HepG2 (cell line): ENCODE data around the gene WDR18. TPM values are rescaled to one million over a fixed set of nuclear protein-coding genes. Genes with fewer than 3 reads are reported as not detected.
A peak's percentile ranks its signal among the peaks of the same experiment; 100 is the strongest.

Experiments used
- ATAC-seq: fragments of 200-7000 bp; cut with Tn5 transposase; 3 replicates; pipeline ENCODE4 v1.9.1; 2020; ENCODE audit warnings: mild to moderate bottlenecking, moderate library complexity
- BruUV-seq: library from RNA; stranded (reverse); fragments of 400-500 nt; replicated peaks from 2 replicates; lab custom pipeline; 2021; lab: Mats Ljungman, UMichigan
- CTCF ChIA-PET: fragments of 300-600 bp; formaldehyde crosslinking; extraction: SDS; loops from one replicate; lab custom pipeline; 2021; ENCODE audit warnings: low total read pairs, inconsistent platforms, low intra/inter-chr PET ratio; lab: Yijun Ruan, JAX
- POLR2A ChIA-PET: fragments of 350-600 bp; sonication (Branson Sonifier 250); formaldehyde crosslinking; loops from one replicate; lab custom pipeline; 2020; ENCODE audit warnings: antibody characterized with exemption, inconsistent platforms; lab: Yijun Ruan, JAX
- DNase-seq: peaks from one replicate; pipeline ENCODE4 v3.0.0-alpha.2; 2015; ENCODE audit warnings: low spot score
- FAIRE-seq: peaks from 3 replicates; lab custom pipeline; 2011; peaks lifted over from hg19 to GRCh38; lab: Jason Lieb, UNC
- H2AFZ ChIP-seq: one replicate; pipeline ENCODE4 v1.6.1; 2011; ENCODE audit warnings: low read length, inconsistent platforms
- H3K27ac ChIP-seq: fragments of 300-600 bp; 3 replicates; pipeline ENCODE4 v1.8.0; 2011; ENCODE audit warnings: mixed run types, mild to moderate bottlenecking, mixed read lengths, low read length, inconsistent platforms; ENCODE audit not compliant: insufficient read depth; ENCODE audit errors: extremely low read length
- H3K27me3 ChIP-seq, 2 experiments: fragments of 200-600 bp in 1 of 2; 2 replicates in 1 of 2; 3 replicates in 1 of 2; pipeline versions ENCODE4 v1.6.0 to v1.8.0; 2011; ENCODE audit warnings: low read length in 2 of 2, mild to moderate bottlenecking in 2 of 2, moderate library complexity in 2 of 2, inconsistent platforms in 1 of 2; ENCODE audit not compliant: insufficient read depth in 2 of 2, control insufficient read depth in 1 of 2
- H3K36me3 ChIP-seq, 2 experiments: fragments of 200-600 bp in 1 of 2; replicated peaks in 1 of 2; 2 replicates in 1 of 2; 3 replicates in 1 of 2; pipeline versions ENCODE4 v1.5.1 to v1.8.0; 2011; ENCODE audit warnings: low read length in 2 of 2, inconsistent platforms in 1 of 2; ENCODE audit not compliant: insufficient read depth in 2 of 2, control insufficient read depth in 1 of 2
- H3K4me1 ChIP-seq: 2 replicates; pipeline ENCODE4 v1.5.1; 2012; ENCODE audit warnings: low read length, inconsistent platforms; ENCODE audit not compliant: insufficient read depth
- H3K4me2 ChIP-seq: 2 replicates; pipeline ENCODE4 v1.6.0; 2011; ENCODE audit warnings: low read depth, low read length, inconsistent platforms
- H3K4me3 ChIP-seq, 3 experiments: fragments of 200-600 bp in 1 of 3; sonication (generic), shearing (Covaris generic) in 1 of 3; replicated peaks in 1 of 3; 2 replicates each; pipeline ENCODE4 v1.5.1; 2011 to 2016; ENCODE audit warnings: low read length in 3 of 3, inconsistent platforms in 2 of 3, low read depth in 2 of 3, mild to moderate bottlenecking in 2 of 3, control low read depth in 1 of 3, mixed read lengths in 1 of 3; ENCODE audit not compliant: insufficient read depth in 1 of 3
- H3K79me2 ChIP-seq: one replicate; pipeline ENCODE4 v1.6.1; 2011; ENCODE audit warnings: low read length, inconsistent platforms; ENCODE audit not compliant: insufficient read depth
- H3K9ac ChIP-seq: 2 replicates; pipeline ENCODE4 v1.6.0; 2011; ENCODE audit warnings: mild to moderate bottlenecking, low read depth, low read length, inconsistent platforms; ENCODE audit not compliant: insufficient read depth
- H3K9me3 ChIP-seq: 2 replicates; pipeline ENCODE4 v1.5.1; 2012; ENCODE audit warnings: mild to moderate bottlenecking, low read length
- H4K20me1 ChIP-seq: 2 replicates; pipeline ENCODE4 v1.6.0; 2011; ENCODE audit warnings: inconsistent platforms, mild to moderate bottlenecking, low read length, moderate library complexity; ENCODE audit not compliant: insufficient read depth
- AKAP8 ChIP-seq: sonication (generic); formaldehyde crosslinking; IDR thresholded peaks from 2 replicates; pipeline ENCODE4 v1.5.1; 2020; ENCODE audit warnings: mild to moderate bottlenecking, missing genetic modification reagents
- DNMT1 ChIP-seq: sonication (generic); formaldehyde crosslinking; IDR thresholded peaks from 2 replicates; pipeline ENCODE4 v1.5.1; 2020; ENCODE audit warnings: mild to moderate bottlenecking, missing genetic modification reagents
- GABPB1 ChIP-seq: IDR thresholded peaks from 2 replicates; pipeline ENCODE4 v1.6.1; 2016; ENCODE audit warnings: mild to moderate bottlenecking, missing genetic modification reagents, moderate library complexity, missing compliant biosample characterization
- HNRNPK ChIP-seq: fragments of 200-400 bp; formaldehyde crosslinking; IDR thresholded peaks from 2 replicates; pipeline ENCODE4 v1.6.1; 2018; ENCODE audit warnings: low read length, low read depth, moderate library complexity, mild to moderate bottlenecking; ENCODE audit not compliant: poor library complexity, severe bottlenecking
- HOXA3 ChIP-seq: sonication (generic); formaldehyde crosslinking; IDR thresholded peaks from 2 replicates; pipeline ENCODE4 v1.5.0; 2020; ENCODE audit warnings: missing genetic modification reagents
- NAIF1 ChIP-seq: sonication (generic); formaldehyde crosslinking; IDR thresholded peaks from 2 replicates; pipeline ENCODE4 v1.5.0; 2020; ENCODE audit warnings: mild to moderate bottlenecking, missing genetic modification reagents, borderline replicate concordance
- SMAD9 ChIP-seq: sonication (generic); formaldehyde crosslinking; IDR thresholded peaks from 2 replicates; pipeline ENCODE4 v1.5.1; 2020; ENCODE audit warnings: mild to moderate bottlenecking, missing genetic modification reagents
- ZBTB10 ChIP-seq: sonication (generic); formaldehyde crosslinking; IDR thresholded peaks from 2 replicates; pipeline ENCODE4 v1.4.0; 2020; ENCODE audit warnings: missing genetic modification reagents, borderline replicate concordance
- ZBTB8A ChIP-seq: sonication (generic); formaldehyde crosslinking; IDR thresholded peaks from 2 replicates; pipeline ENCODE4 v1.4.0; 2020; ENCODE audit warnings: mild to moderate bottlenecking, low read depth, missing genetic modification reagents, borderline replicate concordance
- ZFP91 ChIP-seq: sonication (generic); formaldehyde crosslinking; IDR thresholded peaks from 2 replicates; pipeline ENCODE4 v1.9.0; 2022; ENCODE audit warnings: missing genetic modification reagents, mild to moderate bottlenecking, borderline replicate concordance
- ZNF280D ChIP-seq: sonication (generic); formaldehyde crosslinking; IDR thresholded peaks from 2 replicates; pipeline ENCODE4 v1.5.1; 2020; ENCODE audit warnings: mild to moderate bottlenecking, missing genetic modification reagents
- ZNF30 ChIP-seq: sonication (generic); formaldehyde crosslinking; IDR thresholded peaks from 2 replicates; pipeline ENCODE4 v1.5.0; 2020; ENCODE audit warnings: mild to moderate bottlenecking, missing genetic modification reagents
- ZNF430 ChIP-seq: sonication (generic); formaldehyde crosslinking; IDR thresholded peaks from 2 replicates; pipeline ENCODE4 v1.9.0; 2021; ENCODE audit warnings: mild to moderate bottlenecking, missing genetic modification reagents
- ZNF563 ChIP-seq: sonication (generic); formaldehyde crosslinking; IDR thresholded peaks from 2 replicates; pipeline ENCODE4 v1.8.0; 2022; ENCODE audit warnings: mild to moderate bottlenecking, moderate library complexity, missing genetic modification reagents
- ZSCAN5A ChIP-seq: sonication (generic); formaldehyde crosslinking; IDR thresholded peaks from 2 replicates; pipeline ENCODE4 v1.8.0; 2022; ENCODE audit warnings: mild to moderate bottlenecking, missing genetic modification reagents, borderline replicate concordance
- WGBS: methylation state at CpG from one replicate; pipeline ENCODE4 v1.1.6; 2017; ENCODE audit warnings: low lambda C conversion rate; 5-methylcytosine and 5-hydroxymethylcytosine counted together
- in situ Hi-C: cut with HindIII; loops from 2 replicates; pipeline ENCODE4 v1.10.0; 2017; ENCODE audit warnings: low pct_unique_long_range_greater_than_20kb; ENCODE audit not compliant: extremely low pct_ligation_motif_present
- intact Hi-C: fragments of 100-400 bp; cut with micrococcal nuclease; formaldehyde crosslinking; loops from one replicate; pipeline ENCODE4 v1.10.0; 2022; ENCODE audit not compliant: unreplicated experiment
- polyA plus RNA-seq, 8 experiments: library from polyadenylated mRNA; depleted of rRNA in 3 of 8; stranded (reverse) in 7 of 8; unstranded in 1 of 8; fragments of >200 nt; fragmentation: Illumina TruSeq in 4 of 8; extraction: Trizol in 4 of 8; gene quantifications; 2 replicates each; pipeline versions ENCODE4 v1.2.1 to v1.2.3, GENCODE V29; 2011 to 2016; ENCODE audit warnings: low read depth in 4 of 8, missing spikeins in 1 of 8, mixed read lengths in 1 of 8; ENCODE audit not compliant: insufficient read depth in 1 of 8
- total RNA-seq, 5 experiments: library from RNA; depleted of rRNA; stranded (reverse); fragments of >200 nt; fragmentation: Illumina TruSeq; extraction: Trizol; gene quantifications; 2 replicates each; pipeline ENCODE4 v1.2.3, GENCODE V29; 2016; ENCODE audit warnings: low read depth in 1 of 5

The WDR18 gene
- total and polyA plus RNA-seq, 2 of the 13 experiments (the other 11 are each of a cell fraction or from before 2014, with no cell fraction given), result 36.4 to 47.6 TPM

- Histone ChIP-seq H3K27me3 (peaks cover 15 to 50% of the 10 kb centered on the region in 2 experiments), H3K79me2 (no peaks in the 10 kb centered on the region), H3K9ac (no peak overlapping the region), H3K4me2 (peak overlapping the region; percentile 23; the same call in 1 of the 2 replicates), H3K4me1 (peaks cover 22% of the 10 kb centered on the region), H3K36me3 (no peaks in the 10 kb centered on the region), H3K4me3 (peak overlapping the region in 1 of 3 experiments; percentile 18; a peak in 1 of 6 replicates), H3K27ac (no peak overlapping the region), H4K20me1 (no peaks in the 10 kb centered on the region), H3K9me3 (no peaks in the 10 kb centered on the region), H2AFZ (no peak overlapping the region)
- CTCF ChIA-PET, result no interaction called here
- in situ Hi-C loops, result no loop called here
- POLR2A ChIA-PET, result no interaction called here
- DNase-seq (no peak), ATAC-seq (no peak), FAIRE-seq (no peak)
- BruUV-seq, result no TSS peak
- intact Hi-C loops, result no loop called here
- no CpG with 5 or more reads among the region's 37 CpGs for WGBS
- TF ChIP-seq ZNF430 (CRISPR knock-in tag) (no peak), DNMT1 (CRISPR knock-in tag) (no peak), ZNF280D (CRISPR knock-in tag) (no peak), ZFP91 (CRISPR knock-in tag) (no peak), ZNF563 (no peak), ZBTB10 (CRISPR knock-in tag) (no peak), HNRNPK (no peak), ZBTB8A (CRISPR knock-in tag) (no peak), ZNF30 (CRISPR knock-in tag) (no peak), SMAD9 (CRISPR knock-in tag) (no peak), HOXA3 (CRISPR knock-in tag) (no peak), AKAP8 (CRISPR knock-in tag) (no peak), ZSCAN5A (CRISPR knock-in tag) (no peak), GABPB1 (peak; percentile 19; the same call in 1 of the 2 replicates), NAIF1 (CRISPR knock-in tag) (no peak)
Measured at GRCh38 chr19:1003283-1003682, 19.1 kb downstream of the WDR18 start.
